ENCODE results near the gene PLCH1. TPM values are rescaled to one million over a fixed set of nuclear protein-coding genes. Genes with fewer than 3 reads are reported as not detected.

Gene PLCH1
- total and polyA plus RNA-seq, 2 experiments from 2014 or later, result 8.1 to 25.3 TPM

DNA sequence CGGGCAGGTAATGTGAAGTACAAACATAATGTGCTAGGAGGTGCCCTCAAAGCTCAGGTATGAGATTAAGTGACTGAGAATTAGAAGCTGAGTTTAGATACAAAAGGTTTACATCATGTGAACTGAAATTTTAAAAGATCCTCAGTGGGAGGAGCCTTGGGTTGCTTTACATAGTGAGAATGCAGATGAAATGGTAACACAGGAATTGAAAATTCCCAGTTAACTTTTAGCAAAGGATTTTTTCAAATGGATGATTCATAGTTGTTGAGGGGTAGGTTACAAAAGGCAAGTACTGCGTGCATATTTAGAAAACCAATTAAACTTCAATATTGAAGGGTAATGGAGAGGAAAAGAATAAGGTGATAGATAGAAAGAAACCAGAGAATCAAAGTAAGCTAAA lies 157.3 kb downstream of the PLCH1 start:
- Mint-ChIP-seq H3K27ac (peak overlapping the region; percentile 13; the same call in 1 of the 2 replicates), H3K9me3 (no peaks in the 10 kb centered on the region), H3K27me3 (ENCODE audit: insufficient read depth, low read depth, poor library complexity) (no peaks in the 10 kb centered on the region), H3K36me3 (ENCODE audit: low read depth) (peaks cover 8% of the 10 kb centered on the region; the same call in 2 of the 3 replicates), H3K4me3 (no peak overlapping the region), H3K4me1 (peaks cover 19% of the 10 kb centered on the region)
- TF ChIP-seq, protein P1, sequence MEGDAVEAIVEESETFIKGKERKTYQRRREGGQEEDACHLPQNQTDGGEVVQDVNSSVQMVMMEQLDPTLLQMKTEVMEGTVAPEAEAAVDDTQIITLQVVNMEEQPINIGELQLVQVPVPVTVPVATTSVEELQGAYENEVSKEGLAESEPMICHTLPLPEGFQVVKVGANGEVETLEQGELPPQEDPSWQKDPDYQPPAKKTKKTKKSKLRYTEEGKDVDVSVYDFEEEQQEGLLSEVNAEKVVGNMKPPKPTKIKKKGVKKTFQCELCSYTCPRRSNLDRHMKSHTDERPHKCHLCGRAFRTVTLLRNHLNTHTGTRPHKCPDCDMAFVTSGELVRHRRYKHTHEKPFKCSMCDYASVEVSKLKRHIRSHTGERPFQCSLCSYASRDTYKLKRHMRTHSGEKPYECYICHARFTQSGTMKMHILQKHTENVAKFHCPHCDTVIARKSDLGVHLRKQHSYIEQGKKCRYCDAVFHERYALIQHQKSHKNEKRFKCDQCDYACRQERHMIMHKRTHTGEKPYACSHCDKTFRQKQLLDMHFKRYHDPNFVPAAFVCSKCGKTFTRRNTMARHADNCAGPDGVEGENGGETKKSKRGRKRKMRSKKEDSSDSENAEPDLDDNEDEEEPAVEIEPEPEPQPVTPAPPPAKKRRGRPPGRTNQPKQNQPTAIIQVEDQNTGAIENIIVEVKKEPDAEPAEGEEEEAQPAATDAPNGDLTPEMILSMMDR (conservative IDR thresholded peaks at IDR 0.05; ENCODE audit: low read depth in 2 of 2), result no peak
- no peak for TF ChIP-seq ZNF114 (CRISPR knock-in tag; IDR thresholded peaks at IDR 0.05)
- no peak for TF ChIP-seq EZH2phosphoT487 (IDR thresholded peaks at IDR 0.05; ENCODE audit: unreplicated experiment)
- no peak for TF ChIP-seq NANOG (IDR thresholded peaks at IDR 0.05; ENCODE audit: borderline replicate concordance)
- TF ChIP-seq, protein P2, sequence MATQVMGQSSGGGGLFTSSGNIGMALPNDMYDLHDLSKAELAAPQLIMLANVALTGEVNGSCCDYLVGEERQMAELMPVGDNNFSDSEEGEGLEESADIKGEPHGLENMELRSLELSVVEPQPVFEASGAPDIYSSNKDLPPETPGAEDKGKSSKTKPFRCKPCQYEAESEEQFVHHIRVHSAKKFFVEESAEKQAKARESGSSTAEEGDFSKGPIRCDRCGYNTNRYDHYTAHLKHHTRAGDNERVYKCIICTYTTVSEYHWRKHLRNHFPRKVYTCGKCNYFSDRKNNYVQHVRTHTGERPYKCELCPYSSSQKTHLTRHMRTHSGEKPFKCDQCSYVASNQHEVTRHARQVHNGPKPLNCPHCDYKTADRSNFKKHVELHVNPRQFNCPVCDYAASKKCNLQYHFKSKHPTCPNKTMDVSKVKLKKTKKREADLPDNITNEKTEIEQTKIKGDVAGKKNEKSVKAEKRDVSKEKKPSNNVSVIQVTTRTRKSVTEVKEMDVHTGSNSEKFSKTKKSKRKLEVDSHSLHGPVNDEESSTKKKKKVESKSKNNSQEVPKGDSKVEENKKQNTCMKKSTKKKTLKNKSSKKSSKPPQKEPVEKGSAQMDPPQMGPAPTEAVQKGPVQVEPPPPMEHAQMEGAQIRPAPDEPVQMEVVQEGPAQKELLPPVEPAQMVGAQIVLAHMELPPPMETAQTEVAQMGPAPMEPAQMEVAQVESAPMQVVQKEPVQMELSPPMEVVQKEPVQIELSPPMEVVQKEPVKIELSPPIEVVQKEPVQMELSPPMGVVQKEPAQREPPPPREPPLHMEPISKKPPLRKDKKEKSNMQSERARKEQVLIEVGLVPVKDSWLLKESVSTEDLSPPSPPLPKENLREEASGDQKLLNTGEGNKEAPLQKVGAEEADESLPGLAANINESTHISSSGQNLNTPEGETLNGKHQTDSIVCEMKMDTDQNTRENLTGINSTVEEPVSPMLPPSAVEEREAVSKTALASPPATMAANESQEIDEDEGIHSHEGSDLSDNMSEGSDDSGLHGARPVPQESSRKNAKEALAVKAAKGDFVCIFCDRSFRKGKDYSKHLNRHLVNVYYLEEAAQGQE (IDR thresholded peaks at IDR 0.05; ENCODE audit: unreplicated experiment), result no peak
- no peak for TF ChIP-seq POLR2AphosphoS5 (IDR thresholded peaks at IDR 0.05; ENCODE audit: low read depth)
- no peak for TF ChIP-seq CREB1 (CRISPR knock-in tag; IDR thresholded peaks at IDR 0.05; ENCODE audit: low read depth)
- TF ChIP-seq ZNF331 (CRISPR knock-in tag; IDR thresholded peaks at IDR 0.05; ENCODE audit: low read depth), result no peak
- TF ChIP-seq STAT1 (IDR thresholded peaks at IDR 0.05; ENCODE audit: unreplicated experiment), result no peak
- TF ChIP-seq, protein P3, sequence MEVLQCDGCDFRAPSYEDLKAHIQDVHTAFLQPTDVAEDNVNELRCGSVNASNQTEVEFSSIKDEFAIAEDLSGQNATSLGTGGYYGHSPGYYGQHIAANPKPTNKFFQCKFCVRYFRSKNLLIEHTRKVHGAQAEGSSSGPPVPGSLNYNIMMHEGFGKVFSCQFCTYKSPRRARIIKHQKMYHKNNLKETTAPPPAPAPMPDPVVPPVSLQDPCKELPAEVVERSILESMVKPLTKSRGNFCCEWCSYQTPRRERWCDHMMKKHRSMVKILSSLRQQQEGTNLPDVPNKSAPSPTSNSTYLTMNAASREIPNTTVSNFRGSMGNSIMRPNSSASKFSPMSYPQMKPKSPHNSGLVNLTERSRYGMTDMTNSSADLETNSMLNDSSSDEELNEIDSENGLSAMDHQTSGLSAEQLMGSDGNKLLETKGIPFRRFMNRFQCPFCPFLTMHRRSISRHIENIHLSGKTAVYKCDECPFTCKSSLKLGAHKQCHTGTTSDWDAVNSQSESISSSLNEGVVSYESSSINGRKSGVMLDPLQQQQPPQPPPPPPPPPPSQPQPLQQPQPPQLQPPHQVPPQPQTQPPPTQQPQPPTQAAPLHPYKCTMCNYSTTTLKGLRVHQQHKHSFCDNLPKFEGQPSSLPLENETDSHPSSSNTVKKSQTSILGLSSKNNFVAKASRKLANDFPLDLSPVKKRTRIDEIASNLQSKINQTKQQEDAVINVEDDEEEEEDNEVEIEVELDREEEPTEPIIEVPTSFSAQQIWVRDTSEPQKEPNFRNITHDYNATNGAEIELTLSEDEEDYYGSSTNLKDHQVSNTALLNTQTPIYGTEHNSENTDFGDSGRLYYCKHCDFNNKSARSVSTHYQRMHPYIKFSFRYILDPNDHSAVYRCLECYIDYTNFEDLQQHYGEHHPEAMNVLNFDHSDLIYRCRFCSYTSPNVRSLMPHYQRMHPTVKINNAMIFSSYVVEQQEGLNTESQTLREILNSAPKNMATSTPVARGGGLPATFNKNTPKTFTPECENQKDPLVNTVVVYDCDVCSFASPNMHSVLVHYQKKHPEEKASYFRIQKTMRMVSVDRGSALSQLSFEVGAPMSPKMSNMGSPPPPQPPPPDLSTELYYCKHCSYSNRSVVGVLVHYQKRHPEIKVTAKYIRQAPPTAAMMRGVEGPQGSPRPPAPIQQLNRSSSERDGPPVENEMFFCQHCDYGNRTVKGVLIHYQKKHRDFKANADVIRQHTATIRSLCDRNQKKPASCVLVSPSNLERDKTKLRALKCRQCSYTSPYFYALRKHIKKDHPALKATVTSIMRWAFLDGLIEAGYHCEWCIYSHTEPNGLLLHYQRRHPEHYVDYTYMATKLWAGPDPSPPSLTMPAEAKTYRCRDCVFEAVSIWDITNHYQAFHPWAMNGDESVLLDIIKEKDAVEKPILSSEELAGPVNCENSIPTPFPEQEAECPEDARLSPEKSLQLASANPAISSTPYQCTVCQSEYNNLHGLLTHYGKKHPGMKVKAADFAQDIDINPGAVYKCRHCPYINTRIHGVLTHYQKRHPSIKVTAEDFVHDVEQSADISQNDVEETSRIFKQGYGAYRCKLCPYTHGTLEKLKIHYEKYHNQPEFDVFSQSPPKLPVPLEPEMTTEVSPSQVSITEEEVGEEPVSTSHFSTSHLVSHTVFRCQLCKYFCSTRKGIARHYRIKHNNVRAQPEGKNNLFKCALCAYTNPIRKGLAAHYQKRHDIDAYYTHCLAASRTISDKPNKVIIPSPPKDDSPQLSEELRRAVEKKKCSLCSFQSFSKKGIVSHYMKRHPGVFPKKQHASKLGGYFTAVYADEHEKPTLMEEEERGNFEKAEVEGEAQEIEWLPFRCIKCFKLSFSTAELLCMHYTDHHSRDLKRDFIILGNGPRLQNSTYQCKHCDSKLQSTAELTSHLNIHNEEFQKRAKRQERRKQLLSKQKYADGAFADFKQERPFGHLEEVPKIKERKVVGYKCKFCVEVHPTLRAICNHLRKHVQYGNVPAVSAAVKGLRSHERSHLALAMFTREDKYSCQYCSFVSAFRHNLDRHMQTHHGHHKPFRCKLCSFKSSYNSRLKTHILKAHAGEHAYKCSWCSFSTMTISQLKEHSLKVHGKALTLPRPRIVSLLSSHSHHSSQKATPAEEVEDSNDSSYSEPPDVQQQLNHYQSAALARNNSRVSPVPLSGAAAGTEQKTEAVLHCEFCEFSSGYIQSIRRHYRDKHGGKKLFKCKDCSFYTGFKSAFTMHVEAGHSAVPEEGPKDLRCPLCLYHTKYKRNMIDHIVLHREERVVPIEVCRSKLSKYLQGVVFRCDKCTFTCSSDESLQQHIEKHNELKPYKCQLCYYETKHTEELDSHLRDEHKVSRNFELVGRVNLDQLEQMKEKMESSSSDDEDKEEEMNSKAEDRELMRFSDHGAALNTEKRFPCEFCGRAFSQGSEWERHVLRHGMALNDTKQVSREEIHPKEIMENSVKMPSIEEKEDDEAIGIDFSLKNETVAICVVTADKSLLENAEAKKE (CRISPR knock-in tag; IDR thresholded peaks at IDR 0.05), result no peak
- no peak for TF ChIP-seq EZH2 (IDR thresholded peaks at IDR 0.05; ENCODE audit: low read depth, unreplicated experiment)
- no peak for TF ChIP-seq ETS1 (IDR thresholded peaks at IDR 0.05)
- no peak for TF ChIP-seq JUNB (IDR thresholded peaks at IDR 0.05; ENCODE audit: unreplicated experiment)
- Histone ChIP-seq H3F3A (replicated peaks; ENCODE audit: low read depth) (no peaks in the 10 kb centered on the region), H3K4me2 (no peak overlapping the region), H3K36me3 (ENCODE audit: insufficient read depth) (no peaks in the 10 kb centered on the region), H3K27me3 (ENCODE audit: insufficient read depth) (no peaks in the 10 kb centered on the region), H4K20me1 (replicated peaks; ENCODE audit: insufficient read depth) (no peaks in the 10 kb centered on the region), H2AFZ (no peak overlapping the region), H3K79me2 (replicated peaks; ENCODE audit: insufficient read depth) (no peaks in the 10 kb centered on the region), H3K27ac (ENCODE audit: low read depth) (no peak overlapping the region), H3K9me2 (ENCODE audit: insufficient read depth) (no peaks in the 10 kb centered on the region), H3K4me1 (ENCODE audit: insufficient read depth) (no peaks in the 10 kb centered on the region), H3K4me3 (no peak overlapping the region)
- ATAC-seq, result no peak
- no peak for DNase-seq (ENCODE audit: low spot score)
